ENCODE measurements around the gene DCTPP1. TPM values are rescaled to one million over a fixed set of nuclear protein-coding genes. Genes with fewer than 3 reads are reported as not detected.

Gene DCTPP1
- total and polyA plus RNA-seq, 2 donors from 2014 or later: 39.1 to 64.7 TPM

DNA sequence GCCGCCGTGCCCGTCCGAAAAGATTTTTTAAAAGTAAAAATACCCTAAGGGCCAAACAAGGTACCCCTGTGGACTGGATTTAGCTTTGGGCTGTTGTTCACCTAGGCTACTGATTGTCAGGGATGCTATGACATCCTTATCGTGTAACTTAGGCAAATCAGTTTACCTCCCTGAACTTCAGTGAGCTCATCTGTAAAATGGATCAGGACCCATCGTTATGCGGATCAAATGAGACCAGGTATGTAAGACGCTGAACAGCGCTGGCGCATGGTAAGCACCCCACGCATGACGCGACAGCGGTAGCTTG lies 23.1 kb downstream of the DCTPP1 start:
- Histone ChIP-seq H3K27me3 (ENCODE audit: control insufficient read depth, insufficient read depth, low read length) (no peaks in the 10 kb centered on the region), H3K9me3 (ENCODE audit: control insufficient read depth in 2 of 3, insufficient read depth in 1 of 3, low read length in 3 of 3) (no peaks in the 10 kb centered on the region), H3K36me3 (ENCODE audit: control insufficient read depth in 2 of 3, insufficient read depth in 3 of 3, low read length in 3 of 3) (peaks cover 0 to under 1% (median 0%) of the 10 kb centered on the region in 3 donors), H3K9ac (ENCODE audit: low read length in 3 of 3) (peak overlapping the region; percentile 29 to 81 (median 75)), H3K4me3 (ENCODE audit: low read length in 3 of 3) (peak overlapping the region; percentile 65 to 85 (median 85)), H3K27ac (ENCODE audit: low read depth in 2 of 2, low read length in 2 of 2) (peak overlapping the region in 1 of 2 donors; percentile 84), H3K4me1 (ENCODE audit: control insufficient read depth in 2 of 3, insufficient read depth in 2 of 3, low read depth in 1 of 3, low read length in 3 of 3) (peaks cover 0 to 12% (median 5%) of the 10 kb centered on the region in 3 donors)
- intact Hi-C loops (cut with DNase I): no loop called here
- no peak for FAIRE-seq
- TF ChIP-seq CTCF (IDR thresholded peaks at IDR 0.05; ENCODE audit: borderline replicate concordance, extremely low read depth, insufficient read depth): no peak
- DNase-seq: no peak

GRCh38 chr16:30401768-30402425 lies 27.9 kb downstream of the DCTPP1 start:
- DNase-seq: no peak

GRCh38 chr16:30399435-30400186 lies 30.2 kb downstream of the DCTPP1 start:
- H3K4me3 ChIP-seq (ENCODE audit: low read length in 3 of 3): peak overlapping the region; percentile 44 to 77 (median 65)
- no peak for FAIRE-seq
- no peak for TF ChIP-seq CTCF (IDR thresholded peaks at IDR 0.05; ENCODE audit: borderline replicate concordance, extremely low read depth, insufficient read depth)

More at GRCh38 chr16:30401768-30402425, 27.9 kb downstream of the DCTPP1 start:
- H3K9me3 ChIP-seq (ENCODE audit: control insufficient read depth in 2 of 3, insufficient read depth in 1 of 3, low read length in 3 of 3): no peaks in the 10 kb centered on the region
- H3K9ac ChIP-seq (ENCODE audit: low read length in 3 of 3): no peak overlapping the region
- H3K4me1 ChIP-seq (ENCODE audit: control insufficient read depth in 2 of 3, insufficient read depth in 2 of 3, low read depth in 1 of 3, low read length in 3 of 3): peaks cover 0 to 2% (median 0%) of the 10 kb centered on the region in 3 donors
- intact Hi-C loops (cut with DNase I): no loop called here
- no peak overlapping the region for H3K4me3 ChIP-seq (ENCODE audit: low read length in 3 of 3)
- no peak for FAIRE-seq
- H3K36me3 ChIP-seq (ENCODE audit: control insufficient read depth in 2 of 3, insufficient read depth in 3 of 3, low read length in 3 of 3): peaks cover 0 to 3% (median 0%) of the 10 kb centered on the region in 3 donors
- no peaks in the 10 kb centered on the region for H3K27me3 ChIP-seq (ENCODE audit: control insufficient read depth, insufficient read depth, low read length)
- no peak for TF ChIP-seq CTCF (IDR thresholded peaks at IDR 0.05; ENCODE audit: borderline replicate concordance, extremely low read depth, insufficient read depth)
- no peak overlapping the region for H3K27ac ChIP-seq (ENCODE audit: low read depth in 2 of 2, low read length in 2 of 2)

More at GRCh38 chr16:30399435-30400186, 30.2 kb downstream of the DCTPP1 start:
- H3K9ac ChIP-seq (ENCODE audit: low read length in 3 of 3): peak overlapping the region; percentile 15 to 80 (median 64)
- H3K9me3 ChIP-seq (ENCODE audit: control insufficient read depth in 2 of 3, insufficient read depth in 1 of 3, low read length in 3 of 3): no peaks in the 10 kb centered on the region
- H3K36me3 ChIP-seq (ENCODE audit: control insufficient read depth in 2 of 3, insufficient read depth in 3 of 3, low read length in 3 of 3): peaks cover 0 to 3% (median 0%) of the 10 kb centered on the region in 3 donors
- H3K27me3 ChIP-seq (ENCODE audit: control insufficient read depth, insufficient read depth, low read length): no peaks in the 10 kb centered on the region
- peak in 1 of 5 donors; percentile 62 for DNase-seq
- intact Hi-C loops (cut with DNase I): no loop called here
- peak overlapping the region; percentile 76 to 83 for H3K27ac ChIP-seq (ENCODE audit: low read depth in 2 of 2, low read length in 2 of 2)
- peaks cover 0 to 6% (median 5%) of the 10 kb centered on the region in 3 donors for H3K4me1 ChIP-seq (ENCODE audit: control insufficient read depth in 2 of 3, insufficient read depth in 2 of 3, low read depth in 1 of 3, low read length in 3 of 3)

Measured in kidney (tissue), 14 donors.